Stimulated activated effector memory CD8-positive, alpha-beta T cell treated with anti-CD3 and anti-CD28 coated beads, Interleukin-12 subunit alpha, Interleukin-12 subunit beta, amount 100 ng/mL, for 72 hours (primary cell): ENCODE measurements around the gene TEX36.
A peak's percentile ranks its signal among the peaks of the same experiment; 100 is the strongest.
"Not testable (repeated sequence)": the region's sequence is repeated elsewhere in the genome, so short reads cannot be mapped to it uniquely, and the experiment has no call there.

Experiments
- ATAC-seq: fragments of 150-1000 bp; cut with Tn5 transposase; 2 replicates; pipeline ENCODE4 v1.10.0; 2021
- DNase-seq, 2 donors: peaks; one replicate each; pipeline ENCODE4 v3.0.0; 2021 to 2022; ENCODE audit warnings: low spot score in 2 of 2
- H3K27ac Mint-ChIP-seq: one replicate; pipeline ENCODE4 v1.8.0; 2022; ENCODE audit warnings: mild to moderate bottlenecking, mixed read lengths
- H3K36me3 Mint-ChIP-seq: one replicate; pipeline ENCODE4 v1.8.0; 2022; ENCODE audit warnings: mild to moderate bottlenecking, mixed read lengths
- H3K4me1 Mint-ChIP-seq: one replicate; pipeline ENCODE4 v1.8.0; 2022; ENCODE audit warnings: mixed read lengths
- H3K4me3 Mint-ChIP-seq: one replicate; pipeline ENCODE4 v1.8.0; 2022; ENCODE audit warnings: mild to moderate bottlenecking, mixed read lengths
- H3K9me3 Mint-ChIP-seq: one replicate; pipeline ENCODE4 v1.8.0; 2022; ENCODE audit warnings: mixed read lengths

The TEX36 gene

DNA sequence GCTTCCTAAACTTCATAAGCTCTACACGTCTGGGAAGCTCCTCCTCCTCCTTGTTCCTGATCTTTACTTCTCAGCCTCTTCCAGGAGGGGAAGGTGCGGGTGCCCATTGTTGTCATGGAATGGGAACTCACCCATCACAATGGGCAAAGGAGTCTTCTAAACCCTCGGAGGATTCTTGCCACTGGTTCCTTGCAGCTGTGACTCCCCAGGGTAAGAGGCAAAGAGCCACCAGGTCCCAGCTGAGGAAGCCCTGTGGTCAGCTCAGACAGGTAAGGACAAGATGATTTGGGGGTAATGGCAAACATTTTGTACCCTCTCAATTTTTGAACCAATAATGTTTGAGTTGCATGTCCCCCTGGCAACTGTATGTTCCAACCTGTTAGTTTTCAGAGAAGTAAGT, at the start of gene TEX36:
Gene TEX36, minus strand, starts transcription at position 101 of the 400 bp plus-strand sequence. CDS start 174 bp downstream, outside the sequence.
- DNase-seq (no peak), ATAC-seq (no peak)
- Mint-ChIP-seq H3K36me3 (no peaks in the 10 kb centered on the region), H3K27ac (no peak within 1 kb of the TSS), H3K4me1 (no peaks in the 10 kb centered on the region), H3K4me3 (no peak within 1 kb of the TSS), H3K9me3 (peaks cover 4% of the 10 kb centered on the region)

DNA sequence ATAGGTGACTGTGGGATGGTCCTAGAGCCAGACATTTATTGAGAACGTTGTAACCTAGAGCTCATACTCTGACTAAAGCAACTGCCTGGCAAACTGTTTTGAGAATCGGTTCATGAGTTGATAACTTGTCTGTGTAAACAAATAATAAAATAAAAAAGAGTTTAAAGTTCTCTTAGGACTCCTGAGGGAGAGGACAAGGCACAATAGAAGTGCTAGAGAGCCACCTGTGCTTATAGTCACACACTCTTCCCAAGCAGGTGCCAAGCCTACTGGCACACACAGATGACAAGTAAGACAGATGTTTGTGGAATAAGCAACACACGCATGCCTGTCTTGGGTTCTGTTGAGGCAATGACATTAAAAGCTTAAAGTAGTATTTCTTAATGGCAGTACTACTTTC, 44.5 kb upstream of the TEX36 start:
- ATAC-seq (no peak), DNase-seq (no peak)
- Mint-ChIP-seq H3K9me3 (no peaks in the 10 kb centered on the region), H3K27ac (no peak overlapping the region), H3K4me3 (no peak overlapping the region), H3K36me3 (peaks cover 100% of the 10 kb centered on the region), H3K4me1 (peaks cover 12% of the 10 kb centered on the region)

DNA sequence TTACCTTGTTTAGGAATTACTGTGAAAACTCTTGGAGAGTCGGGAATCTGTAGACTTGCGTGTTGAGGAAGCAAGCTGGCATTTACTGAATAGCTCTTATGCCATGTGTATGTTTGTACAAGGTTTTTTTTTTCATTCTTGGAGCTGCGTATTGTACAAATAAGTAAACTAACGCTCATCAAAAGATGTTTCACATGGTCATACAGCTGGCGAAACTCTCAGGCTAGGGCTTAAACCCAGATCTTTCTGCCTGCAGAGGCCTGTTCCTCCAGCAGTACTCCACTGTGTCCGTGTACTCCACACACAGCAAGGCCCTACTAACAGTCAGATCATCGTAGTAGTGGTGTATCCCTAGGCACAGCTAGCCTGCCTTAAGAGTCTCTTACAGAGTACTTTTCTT, 44.0 kb upstream of the TEX36 start:
- H3K4me3 Mint-ChIP-seq = no peak overlapping the region
- DNase-seq (no peak), ATAC-seq (no peak)
- H3K36me3 Mint-ChIP-seq = peaks cover 100% of the 10 kb centered on the region
- H3K27ac Mint-ChIP-seq = no peak overlapping the region
- no peaks in the 10 kb centered on the region for H3K9me3 Mint-ChIP-seq
- H3K4me1 Mint-ChIP-seq = peaks cover 7% of the 10 kb centered on the region

- ATAC-seq (no peak), DNase-seq (no peak)
- Mint-ChIP-seq H3K27ac (peak overlapping the region; percentile 77), H3K4me3 (no peak overlapping the region), H3K4me1 (peaks cover 6% of the 10 kb centered on the region), H3K36me3 (peaks cover 78% of the 10 kb centered on the region), H3K9me3 (no peaks in the 10 kb centered on the region)
These were observed 39.8 kb upstream of the TEX36 start for GRCh38 chr10:125722811-125723210.

- H3K36me3 Mint-ChIP-seq = peaks cover 60% of the 10 kb centered on the region
- no peak for ATAC-seq
These were observed 38.1 kb upstream of the TEX36 start for GRCh38 chr10:125721035-125721434.

GRCh38 chr10:125720002-125720382, 37.0 kb upstream of the TEX36 start:
- peaks cover 6% of the 10 kb centered on the region for H3K4me1 Mint-ChIP-seq
- peaks cover 50% of the 10 kb centered on the region for H3K36me3 Mint-ChIP-seq
- ATAC-seq = no peak
- peak overlapping the region; percentile 91 for H3K4me3 Mint-ChIP-seq
- DNase-seq = no peak
- H3K9me3 Mint-ChIP-seq = no peaks in the 10 kb centered on the region
- H3K27ac Mint-ChIP-seq = peak overlapping the region; percentile 96

More at GRCh38 chr10:125721035-125721434, 38.1 kb upstream of the TEX36 start:
- Mint-ChIP-seq H3K27ac (no peak overlapping the region), H3K4me3 (peak overlapping the region; percentile 91), H3K4me1 (peaks cover 6% of the 10 kb centered on the region), H3K9me3 (no peaks in the 10 kb centered on the region)
- DNase-seq = no peak

- H3K9me3 Mint-ChIP-seq = no peaks in the 10 kb centered on the region
- H3K36me3 Mint-ChIP-seq = peaks cover 44% of the 10 kb centered on the region
- DNase-seq = peak; percentile 97 to 99
- peak within 1 kb of the TSS; percentile 96 for H3K27ac Mint-ChIP-seq
- H3K4me3 Mint-ChIP-seq = peak within 1 kb of the TSS; percentile 91
- ATAC-seq = peak; percentile 95
- H3K4me1 Mint-ChIP-seq = peaks cover 6% of the 10 kb centered on the region
These were observed 36.4 kb upstream of the TEX36 start, which contains the start of gene EDRF1 for GRCh38 chr10:125719173-125720001. Gene EDRF1 (plus strand): TSS chr10:125719709. CDS start chr10:125719808, 99 bp downstream.

- H3K9me3 Mint-ChIP-seq, DNase-seq, H3K36me3 Mint-ChIP-seq, H3K27ac Mint-ChIP-seq, ATAC-seq, H3K4me3 Mint-ChIP-seq, H3K4me1 Mint-ChIP-seq: not testable (repeated sequence)
These were observed 31.8 kb upstream of the TEX36 start for GRCh38 chr10:125714728-125715127.

DNA sequence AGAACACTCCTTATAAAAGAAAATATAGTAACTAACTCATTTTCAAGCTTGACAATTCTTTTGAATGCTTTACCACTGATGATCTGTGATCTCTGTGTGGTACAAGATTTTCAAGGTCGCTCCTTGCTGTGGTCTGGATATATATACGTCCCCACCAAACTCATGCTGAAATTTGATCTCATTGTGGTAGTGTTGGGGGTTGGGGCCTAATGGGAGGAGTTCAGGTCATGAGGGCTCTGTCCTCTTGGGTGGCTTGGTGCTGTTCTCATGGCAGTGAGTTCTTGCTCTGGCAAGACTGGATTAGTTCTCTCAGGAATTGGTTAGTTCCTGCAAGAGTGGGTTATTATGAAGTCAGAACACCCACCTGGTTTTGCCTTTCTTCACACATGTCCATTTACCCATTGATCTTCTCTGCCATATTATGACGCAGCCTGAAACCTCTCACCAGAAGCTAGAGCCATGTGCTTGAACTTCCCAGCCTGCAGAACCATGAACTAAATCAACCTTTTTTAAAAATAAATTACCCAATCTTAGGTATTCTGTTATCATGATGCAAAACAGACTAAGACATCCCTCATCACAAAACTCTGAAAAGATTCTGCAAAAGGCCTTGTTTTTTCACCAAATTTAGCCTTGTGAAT, 28.3 kb upstream of the TEX36 start:
- Mint-ChIP-seq H3K4me3 (no peak overlapping the region), H3K4me1 (no peaks in the 10 kb centered on the region), H3K27ac (no peak overlapping the region), H3K36me3 (no peaks in the 10 kb centered on the region), H3K9me3 (peaks cover 8% of the 10 kb centered on the region)
- ATAC-seq (no peak), DNase-seq (no peak)

DNA sequence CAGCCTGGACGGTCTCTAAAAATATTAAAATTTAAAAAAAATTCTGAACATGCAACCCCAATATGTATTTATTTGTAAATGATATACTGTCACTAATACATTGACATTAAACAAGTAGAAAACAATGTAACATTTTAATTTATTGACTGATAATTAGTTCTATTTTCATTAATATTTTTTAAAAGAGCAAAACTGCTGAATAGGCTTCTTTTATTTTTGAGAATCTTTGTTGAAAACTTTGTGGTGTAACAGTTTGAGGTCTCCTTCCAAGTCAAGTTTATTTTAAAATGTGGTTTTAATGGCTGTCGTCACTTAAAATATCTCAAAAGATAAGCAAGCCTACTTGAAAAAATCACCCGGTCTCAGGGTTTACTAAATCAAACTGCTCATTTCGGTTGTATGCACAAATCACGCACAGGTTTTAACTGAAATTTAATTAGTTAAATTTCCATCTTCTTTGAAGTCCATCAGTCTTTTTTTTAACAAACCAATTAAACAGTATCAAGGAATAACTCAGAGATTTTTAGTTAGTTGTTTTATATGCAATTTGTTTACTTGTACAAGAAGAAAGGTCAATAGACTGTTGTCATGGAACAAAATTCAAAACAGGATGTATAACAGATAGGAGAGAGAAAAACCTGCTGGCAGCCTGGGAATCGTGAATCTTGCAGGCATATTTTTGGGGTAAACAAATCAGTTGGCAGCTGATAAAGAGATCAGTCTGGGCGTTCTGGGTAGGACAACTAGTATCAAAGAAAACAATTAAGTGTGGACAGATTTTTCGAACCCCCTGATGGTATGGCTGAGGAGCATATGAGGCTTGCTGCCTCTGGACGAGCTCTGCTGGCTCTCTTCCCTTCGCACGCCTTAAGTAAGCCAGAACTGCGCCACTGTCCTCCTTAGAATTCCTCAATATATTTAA, 26.9 kb upstream of the TEX36 start:
- no peak for ATAC-seq
- H3K36me3 Mint-ChIP-seq = no peaks in the 10 kb centered on the region
- no peak overlapping the region for H3K27ac Mint-ChIP-seq
- no peaks in the 10 kb centered on the region for H3K4me1 Mint-ChIP-seq
- no peak for DNase-seq
- no peak overlapping the region for H3K4me3 Mint-ChIP-seq
- H3K9me3 Mint-ChIP-seq = peaks cover 8% of the 10 kb centered on the region

DNA sequence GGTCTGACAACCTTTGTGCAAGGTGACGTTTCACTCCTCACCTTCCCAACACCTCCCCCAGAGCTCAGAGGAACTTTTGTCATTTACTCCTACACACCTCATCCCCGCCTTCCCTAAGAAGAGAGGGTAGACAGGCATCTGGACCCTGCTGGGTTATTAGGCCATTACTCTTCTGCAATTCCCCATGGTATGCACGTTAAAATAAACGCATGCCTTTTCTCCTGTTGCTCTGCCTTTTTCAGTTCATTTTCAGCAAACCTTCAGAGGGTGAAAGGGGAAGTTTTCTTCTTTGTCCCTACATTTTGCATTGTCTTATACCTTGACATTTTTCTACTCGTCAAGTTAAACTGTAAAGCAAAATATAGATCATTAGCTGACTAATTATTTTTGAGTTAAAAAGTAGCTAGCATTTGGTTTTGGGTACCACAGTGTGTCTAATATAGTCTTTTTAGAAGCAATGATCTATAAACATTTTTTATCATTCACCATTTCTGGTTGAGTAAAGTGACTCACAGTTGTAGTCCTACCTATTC, 26.1 kb upstream of the TEX36 start:
- peaks cover 6% of the 10 kb centered on the region for H3K9me3 Mint-ChIP-seq
- no peak overlapping the region for H3K27ac Mint-ChIP-seq
- H3K36me3 Mint-ChIP-seq = no peaks in the 10 kb centered on the region
- no peak overlapping the region for H3K4me3 Mint-ChIP-seq
- ATAC-seq (no peak), DNase-seq (no peak)
- H3K4me1 Mint-ChIP-seq = no peaks in the 10 kb centered on the region

- H3K9me3 Mint-ChIP-seq = peaks cover 1% of the 10 kb centered on the region
- ATAC-seq (no peak), DNase-seq (no peak)
- H3K4me3 Mint-ChIP-seq = no peak overlapping the region
- no peaks in the 10 kb centered on the region for H3K4me1 Mint-ChIP-seq
- no peaks in the 10 kb centered on the region for H3K36me3 Mint-ChIP-seq
- no peak overlapping the region for H3K27ac Mint-ChIP-seq
These were observed 24.8 kb upstream of the TEX36 start for GRCh38 chr10:125707541-125708468.

- ATAC-seq (no peak), DNase-seq (no peak)
- H3K9me3 Mint-ChIP-seq = peaks cover 3% of the 10 kb centered on the region
- H3K4me3 Mint-ChIP-seq = no peak overlapping the region
- no peak overlapping the region for H3K27ac Mint-ChIP-seq
- H3K36me3 Mint-ChIP-seq = no peaks in the 10 kb centered on the region
- no peaks in the 10 kb centered on the region for H3K4me1 Mint-ChIP-seq
These were observed 17.5 kb upstream of the TEX36 start for GRCh38 chr10:125700355-125700911.
